GM18517 (cell line): ENCODE results near the gene PFDN6.
A peak's percentile ranks its signal among the peaks of the same experiment; 100 is the strongest.
"Not testable (repeated sequence)": the region's sequence is repeated elsewhere in the genome, so short reads cannot be mapped to it uniquely, and the experiment has no call there.

Experiments
- ATAC-seq: cut with Tn5 transposase; IDR thresholded peaks from one replicate; pipeline ENCODE4 v1.9.1; 2021; ENCODE audit warnings: mild to moderate bottlenecking, moderate library complexity; ENCODE audit not compliant: unreplicated experiment

Gene PFDN6

DNA sequence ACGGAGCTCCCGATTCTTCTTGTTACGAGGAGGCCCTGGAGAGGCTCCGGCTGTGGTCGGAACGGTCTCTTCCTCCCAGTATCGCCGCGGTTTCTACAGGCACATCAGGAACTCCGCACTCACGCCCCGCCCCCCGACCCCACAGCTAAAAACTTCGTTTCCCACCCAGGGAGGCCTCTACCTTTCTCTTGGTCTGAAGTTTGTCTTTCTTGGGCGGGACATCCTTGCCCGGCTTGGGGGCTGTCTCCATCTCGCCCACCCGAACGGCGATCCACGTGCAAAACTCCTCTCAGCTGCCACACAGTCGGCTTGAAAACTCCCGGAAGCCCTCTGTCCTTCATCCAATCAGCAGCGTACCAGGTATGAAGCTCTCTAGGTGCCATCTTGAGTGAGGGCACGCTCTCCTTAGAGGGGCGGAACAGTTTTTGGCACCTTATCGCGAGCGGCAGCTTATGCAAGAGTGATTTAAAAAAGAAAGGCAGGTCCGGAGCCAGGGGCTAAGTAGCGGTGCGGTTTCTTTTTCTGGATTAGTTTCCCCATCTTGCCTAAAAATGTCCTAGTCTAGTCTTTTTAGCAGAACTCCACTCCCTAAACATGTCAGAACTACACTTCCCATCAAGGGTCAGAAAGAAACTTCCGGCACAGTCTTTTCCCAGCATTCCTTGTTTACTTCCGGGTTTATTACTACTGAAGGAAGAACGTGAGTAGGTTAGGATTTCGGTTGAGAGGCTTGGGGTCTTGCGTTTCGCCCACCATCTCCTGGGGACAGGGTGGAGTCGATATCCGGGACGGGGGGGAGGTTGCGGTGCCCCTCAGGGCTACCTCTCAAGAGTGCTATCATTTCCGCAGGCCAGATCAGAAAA is at the start of gene PFDN6, which contains the start of gene WDR46:
Gene PFDN6, plus strand, starts transcription at position 681 of the 863 bp plus-strand sequence. CDS start 256 bp downstream, outside the sequence.
Gene WDR46, minus strand, starts transcription at position 319 of the 863 bp plus-strand sequence. Its CDS starts 69 bp downstream, at position 250.
- peak; percentile 68 for ATAC-seq

DNA sequence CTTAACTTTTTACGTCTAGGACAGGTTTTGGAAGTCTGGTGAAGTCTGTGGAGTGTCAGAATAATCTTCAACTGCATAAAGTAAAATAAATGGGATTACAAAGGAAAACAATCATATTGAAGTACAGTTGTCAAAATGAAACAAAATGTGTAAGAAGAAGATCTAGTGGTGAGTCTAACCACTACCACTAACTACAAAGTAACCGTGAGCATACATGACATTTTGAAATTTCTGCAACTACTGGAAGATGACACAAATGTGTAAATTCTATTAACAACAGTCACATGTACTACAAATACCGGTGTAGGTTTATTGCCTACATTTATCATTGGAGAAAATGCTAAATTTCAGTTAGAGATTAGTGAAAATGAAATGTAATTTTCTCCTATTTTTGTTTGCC is 47.4 kb upstream of the PFDN6 start:
- ATAC-seq, result no peak

DNA sequence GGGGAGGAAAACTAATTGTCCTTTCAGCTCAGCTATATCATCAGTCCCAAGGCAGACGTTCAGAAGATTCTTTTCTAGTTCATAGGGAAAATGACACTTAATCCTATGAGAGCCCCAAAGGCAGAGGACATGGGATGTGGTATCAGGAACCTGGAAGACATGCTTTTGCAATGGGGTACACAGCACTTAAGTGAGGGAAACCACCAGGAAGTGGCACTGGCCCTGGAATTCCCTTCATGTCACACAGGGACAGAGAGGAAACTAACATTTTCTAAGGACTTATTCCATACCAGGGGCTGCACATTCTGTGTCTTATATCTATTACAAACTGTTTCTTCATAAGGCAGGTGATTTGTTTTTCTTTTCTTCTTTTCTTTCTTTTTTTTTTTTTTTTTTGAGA is 45.9 kb upstream of the PFDN6 start:
- ATAC-seq, result no peak

DNA sequence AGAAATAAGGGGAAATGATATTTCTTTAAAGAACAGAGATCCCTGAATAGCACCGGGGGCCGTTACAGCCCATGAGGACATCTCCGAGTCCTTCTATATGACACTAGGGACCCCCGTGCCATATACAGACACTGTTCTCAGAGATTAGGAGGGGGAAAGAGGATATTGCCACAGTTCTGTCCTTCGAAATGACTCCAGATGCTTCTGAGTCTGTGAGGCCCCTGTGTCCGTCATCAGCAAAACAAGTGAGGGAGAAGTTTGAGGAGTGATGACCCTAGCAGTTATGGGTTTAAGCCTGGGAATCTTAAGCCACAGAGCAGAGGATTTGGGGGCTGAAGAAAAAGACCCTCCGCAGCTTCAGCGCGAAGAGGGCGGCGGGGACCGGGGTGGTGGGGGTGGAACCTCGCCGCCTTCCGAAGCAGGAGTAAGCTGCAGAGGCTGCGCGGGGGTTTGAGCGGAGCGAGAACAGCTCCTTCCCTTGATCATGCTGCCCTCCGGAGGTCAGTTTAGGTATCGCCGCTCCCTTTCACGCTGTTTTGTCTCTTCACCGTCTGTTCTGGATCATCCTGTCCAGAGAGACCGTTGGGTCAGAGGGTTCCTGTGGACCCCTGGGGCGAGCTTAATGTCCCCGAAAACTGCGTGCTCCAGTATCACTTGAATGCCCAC is 41.3 kb upstream of the PFDN6 start:
- ATAC-seq, result peak; percentile 41

DNA sequence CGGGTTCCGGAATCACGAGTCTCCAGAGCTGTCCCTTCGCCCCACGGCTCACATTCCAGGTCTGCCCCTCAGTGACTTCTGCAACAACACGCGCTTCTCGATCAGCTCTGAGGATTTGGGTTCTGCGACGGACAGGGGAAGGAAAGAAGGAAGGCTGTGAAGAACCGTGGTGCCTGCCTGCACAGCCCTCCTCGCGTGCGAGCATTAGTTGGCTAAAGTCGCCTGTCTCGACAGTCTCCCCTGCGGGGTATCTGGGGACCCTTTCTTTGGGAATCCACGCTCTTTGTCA is 40.8 kb upstream of the PFDN6 start:
- peak; percentile 4 for ATAC-seq

DNA sequence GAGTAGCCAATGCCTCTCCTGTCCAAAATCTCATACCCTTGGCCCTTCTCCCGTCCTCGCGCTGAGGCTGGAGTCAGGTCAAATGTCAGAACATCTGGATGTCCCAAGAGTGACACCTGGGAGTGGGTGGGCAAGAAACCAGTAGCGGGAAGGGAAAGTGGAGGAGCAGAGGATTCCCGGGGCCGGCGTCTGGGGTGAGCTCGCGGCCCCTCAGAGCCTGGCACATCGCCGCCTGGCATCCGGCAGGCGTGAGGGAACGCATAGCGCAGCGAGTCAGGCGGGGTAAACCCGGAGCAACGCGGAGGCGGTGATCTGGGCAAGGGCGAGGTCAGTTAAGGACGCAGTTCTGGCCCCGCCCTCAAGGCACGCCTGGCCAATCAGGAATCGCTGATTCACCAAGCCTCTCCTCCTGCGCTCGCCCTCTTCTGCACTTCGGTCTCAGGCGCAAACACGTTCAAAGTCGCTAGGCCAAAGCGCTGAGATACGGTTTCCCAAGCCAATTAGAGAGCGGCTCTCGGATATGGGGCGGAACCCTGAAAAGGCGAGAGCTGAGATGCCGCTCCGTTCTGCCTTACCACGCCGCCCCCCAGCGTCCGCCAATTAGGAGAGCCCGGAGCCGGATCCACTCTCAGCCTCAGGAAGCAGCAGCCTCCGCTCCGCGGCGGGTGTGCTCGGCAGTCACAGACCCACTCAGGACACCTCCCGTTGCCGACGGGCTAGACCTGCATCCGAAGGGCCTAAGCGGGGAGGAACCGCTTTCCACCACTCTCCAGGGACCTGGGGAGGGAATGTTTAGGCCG is 40.3 kb upstream of the PFDN6 start:
- peak; percentile 87 for ATAC-seq

DNA sequence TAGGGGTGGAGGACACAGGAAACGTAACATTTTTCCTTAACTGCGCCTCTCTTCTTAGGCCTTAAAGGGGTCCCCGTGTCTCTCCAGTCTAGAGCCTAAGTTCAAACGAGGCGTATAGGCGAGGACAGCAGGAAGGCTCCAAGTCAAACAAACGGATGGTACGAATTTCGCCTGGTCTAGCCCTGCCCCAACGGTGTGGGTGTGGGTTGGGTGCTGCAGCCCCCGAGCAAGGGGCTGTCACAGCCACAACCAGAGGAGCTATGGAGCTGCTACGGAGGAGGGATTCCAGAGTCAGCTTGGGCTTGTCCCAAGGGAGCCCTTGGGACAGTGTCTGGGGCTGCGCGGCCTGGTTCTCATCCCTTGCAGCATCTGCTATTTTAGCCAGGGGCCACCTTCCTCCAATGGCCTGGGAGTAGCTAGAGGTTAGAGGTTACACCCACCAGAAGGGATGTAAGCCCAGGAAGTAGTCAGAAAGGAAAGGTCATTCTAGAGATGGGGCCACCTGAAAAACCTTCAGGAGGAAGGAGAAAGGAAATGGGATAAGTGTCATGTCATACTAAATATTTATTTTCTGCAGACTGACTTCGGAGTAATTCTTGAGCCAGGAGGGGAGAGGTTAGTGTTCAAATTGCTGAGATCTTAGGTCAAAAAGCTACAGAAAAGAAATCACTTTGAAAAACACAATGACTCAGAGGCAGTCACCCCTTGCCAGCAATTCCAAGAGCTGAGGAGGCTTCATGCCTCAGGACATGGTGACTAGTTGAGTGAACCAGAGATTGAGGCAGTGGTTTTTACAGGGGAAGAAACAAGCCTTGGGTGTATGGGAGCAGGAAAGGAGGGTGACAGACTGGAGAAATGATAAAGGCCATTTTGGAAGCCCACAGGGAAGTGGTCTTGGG is 39.4 kb upstream of the PFDN6 start:
- no peak for ATAC-seq

DNA sequence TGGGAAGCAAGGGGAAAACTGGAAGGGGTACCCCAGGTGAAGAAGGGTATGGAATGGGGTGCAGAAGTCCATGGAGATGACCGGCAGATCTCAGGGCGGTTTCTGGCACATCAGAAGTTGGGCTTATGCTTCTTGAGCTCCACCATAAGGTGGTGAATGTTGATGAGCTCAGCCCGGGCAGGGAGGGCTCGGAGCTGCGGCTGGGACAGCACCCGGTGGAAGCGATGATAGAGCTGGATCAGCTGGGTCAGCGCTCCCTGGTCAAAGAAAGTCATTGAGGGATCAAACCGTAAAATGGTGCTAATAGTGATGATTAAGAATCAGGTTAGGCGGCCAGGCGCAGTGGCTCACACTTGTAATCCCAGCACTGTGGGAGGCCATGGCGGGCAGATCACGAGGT is 38.7 kb upstream of the PFDN6 start:
- ATAC-seq, result no peak

DNA sequence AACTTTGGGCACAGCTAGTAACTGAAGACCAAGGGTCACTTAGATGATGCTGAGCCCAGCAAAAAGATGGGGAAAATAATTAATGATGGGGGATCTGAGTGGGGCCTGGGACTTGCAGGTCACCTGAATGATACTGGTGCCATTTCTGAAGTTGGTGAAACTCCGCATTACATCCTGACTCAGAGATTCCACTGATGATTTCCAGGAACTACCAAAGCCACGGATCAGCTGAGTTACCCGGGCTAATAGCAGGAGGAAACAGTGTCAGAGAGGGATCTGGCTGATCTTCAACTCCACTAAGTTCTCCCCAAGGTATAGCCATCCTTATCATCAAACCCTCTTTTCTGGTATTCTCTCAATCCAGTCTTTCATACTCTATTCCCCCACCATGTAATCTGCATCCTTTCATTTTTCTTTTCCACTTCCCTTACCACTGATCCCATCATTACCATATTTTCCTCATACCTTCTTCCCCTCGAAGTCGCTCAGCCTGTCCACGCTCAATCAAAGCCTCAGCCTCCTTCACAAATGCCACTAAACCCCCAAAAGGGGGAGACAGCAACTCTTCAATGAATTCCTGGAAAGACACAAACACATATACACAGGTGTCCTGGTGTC is 37.9 kb upstream of the PFDN6 start:
- no peak for ATAC-seq

DNA sequence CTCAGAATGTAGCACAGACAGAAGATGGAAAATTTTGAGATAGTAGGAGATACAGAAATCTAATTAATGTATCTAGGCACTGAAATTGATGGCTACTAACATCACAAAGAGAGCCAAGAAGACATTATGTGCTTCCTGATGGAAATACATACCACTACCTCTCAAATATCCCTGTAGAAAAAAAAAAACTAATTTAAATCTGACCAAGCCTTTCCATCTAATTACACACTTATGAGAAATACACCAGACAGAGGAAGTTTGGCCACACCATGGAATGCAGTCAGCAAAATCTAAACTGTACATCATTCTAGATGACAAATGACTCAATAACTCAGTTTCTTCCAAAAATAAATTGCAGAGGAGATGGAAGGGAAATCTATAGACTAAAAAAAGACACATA is 36.6 kb upstream of the PFDN6 start:
- no peak for ATAC-seq

DNA sequence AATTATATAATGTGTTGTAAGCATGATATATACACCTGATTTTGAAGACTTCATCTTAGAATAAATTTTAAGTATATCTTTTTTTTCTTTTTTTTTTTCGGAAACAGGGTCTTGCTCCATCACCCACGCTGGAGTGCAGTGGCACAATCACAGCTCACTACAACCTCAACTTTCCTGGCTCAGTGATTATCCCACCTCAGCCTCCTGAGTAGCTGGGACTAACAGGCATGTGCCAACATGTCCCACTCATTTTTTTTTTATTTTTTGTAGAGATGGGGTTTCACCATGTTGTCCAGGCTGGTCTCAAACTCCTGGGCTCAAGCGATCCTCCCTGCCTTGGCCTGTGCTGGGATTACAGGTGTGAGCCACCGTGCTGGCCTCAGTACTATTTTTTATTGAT is 34.8 kb upstream of the PFDN6 start:
- no peak for ATAC-seq

DNA sequence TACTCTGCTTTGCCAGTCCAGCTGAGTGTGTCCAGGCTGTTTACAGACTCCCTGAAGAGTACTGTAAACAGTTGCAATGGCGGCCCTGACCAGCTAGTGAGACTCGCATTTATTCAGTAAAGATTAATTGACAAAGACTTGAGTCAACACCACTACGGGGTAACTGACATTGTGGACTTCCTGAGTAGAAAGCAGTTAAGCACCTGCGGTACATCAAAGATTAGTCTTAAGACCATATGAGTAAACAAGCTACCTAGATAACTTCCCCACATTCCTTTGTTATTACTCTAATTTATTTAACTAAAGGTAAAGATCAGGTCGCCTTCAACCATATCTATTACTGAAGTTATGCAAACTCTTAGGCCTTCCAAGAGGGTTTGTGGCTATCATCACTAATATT is 30.4 kb upstream of the PFDN6 start:
- no peak for ATAC-seq

DNA sequence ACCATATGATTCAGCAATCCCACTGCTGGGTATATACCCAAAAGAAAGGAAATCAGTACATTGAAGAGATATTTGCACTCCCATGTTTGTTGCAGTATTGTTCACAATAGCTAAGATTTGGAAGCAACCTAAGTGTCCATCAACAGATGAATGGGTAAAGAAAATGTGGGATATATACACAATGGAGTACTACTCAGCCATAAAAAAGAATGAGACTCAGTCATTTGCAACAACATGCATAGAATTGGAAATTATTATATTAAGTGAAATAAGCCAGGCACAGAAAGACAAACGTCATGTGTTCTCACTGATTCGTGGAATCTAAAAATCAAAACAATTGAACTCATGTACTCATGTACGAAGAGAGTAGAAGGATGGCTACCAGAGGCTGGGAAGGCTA is 26.9 kb upstream of the PFDN6 start:
- not testable (repeated sequence) for ATAC-seq

DNA sequence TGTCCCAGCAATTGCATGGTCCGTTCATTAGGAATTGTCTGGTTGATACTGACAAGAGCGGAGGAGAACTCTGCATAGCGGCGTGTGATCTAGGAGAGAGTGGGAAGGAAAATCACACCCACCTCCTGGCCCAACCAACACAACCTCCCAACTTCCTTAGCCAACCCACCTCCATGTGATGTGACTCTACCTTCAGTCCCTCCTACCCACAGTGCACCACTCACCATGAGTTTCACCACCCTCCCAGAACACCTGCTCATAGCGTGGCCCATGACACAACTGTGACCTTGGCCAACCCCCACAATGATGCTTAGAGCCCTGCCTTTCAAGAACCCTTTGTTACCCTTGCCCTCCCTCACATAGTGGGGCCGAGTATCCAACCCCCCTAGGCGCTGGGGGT is 25.4 kb upstream of the PFDN6 start:
- no peak for ATAC-seq

DNA sequence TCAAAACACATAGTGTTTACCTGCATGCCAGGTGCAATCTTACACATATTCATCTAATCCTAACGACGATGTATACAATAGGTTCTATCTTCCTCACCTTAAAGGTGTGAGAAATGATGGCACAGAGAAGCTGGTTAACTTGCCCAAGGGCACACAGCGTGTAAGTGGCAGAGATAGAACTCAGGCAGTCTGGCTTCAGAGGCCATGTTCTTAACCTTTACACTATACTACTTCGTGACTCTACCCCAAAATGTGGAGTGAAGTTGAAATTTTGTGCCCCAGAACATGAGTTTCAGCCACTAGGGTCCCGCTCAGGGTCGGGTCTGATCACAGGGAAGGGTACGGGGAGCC is 18.3 kb upstream of the PFDN6 start:
- ATAC-seq, result peak; percentile 21

DNA sequence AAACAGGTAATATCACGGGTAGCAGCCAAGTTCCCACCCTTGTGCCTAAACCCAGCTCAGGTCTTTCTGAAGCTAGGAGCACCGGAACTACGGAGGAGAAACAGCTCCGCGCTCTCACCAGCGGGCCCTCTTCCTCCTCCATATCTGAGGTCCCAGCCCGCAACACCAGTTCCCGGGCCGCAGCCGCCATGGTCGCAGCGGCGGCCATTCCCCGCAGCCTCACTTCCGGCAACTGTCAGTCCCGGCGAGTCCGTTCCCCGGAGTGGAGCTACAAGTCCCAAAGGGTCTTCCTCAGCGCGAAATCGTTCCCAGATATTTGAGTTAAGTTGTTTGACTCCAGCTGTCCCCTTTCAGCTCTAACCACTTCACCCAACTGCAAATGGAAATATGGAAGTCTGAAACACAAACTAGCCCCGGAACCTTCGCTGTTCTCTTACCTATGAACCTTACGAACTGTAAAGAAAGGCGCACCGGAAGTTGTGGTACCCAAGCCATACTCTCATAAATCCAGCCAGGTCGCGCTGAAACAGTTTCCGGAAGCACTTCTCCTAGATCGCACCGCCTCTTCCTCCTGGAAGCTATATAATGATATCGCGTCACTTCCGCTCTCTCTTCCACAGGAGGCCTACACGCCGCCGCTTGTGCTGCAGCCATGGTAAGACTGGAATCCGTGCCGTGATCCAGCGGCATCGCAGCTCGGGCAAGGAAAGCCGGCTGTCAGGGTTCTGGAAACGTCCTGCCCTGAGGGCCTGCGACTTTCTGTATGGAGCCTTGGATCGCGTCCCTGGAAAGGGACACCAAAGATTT is 17.7 kb upstream of the PFDN6 start, which contains the start of the genes RPS18 and VPS52:
Gene RPS18, plus strand, starts transcription at position 608 of the 807 bp plus-strand sequence. Its CDS starts 45 bp downstream, at position 653.
Gene VPS52, minus strand, starts transcription at position 409 of the 807 bp plus-strand sequence. Its CDS starts 201 bp downstream, at position 208.
- ATAC-seq, result peak; percentile 79

DNA sequence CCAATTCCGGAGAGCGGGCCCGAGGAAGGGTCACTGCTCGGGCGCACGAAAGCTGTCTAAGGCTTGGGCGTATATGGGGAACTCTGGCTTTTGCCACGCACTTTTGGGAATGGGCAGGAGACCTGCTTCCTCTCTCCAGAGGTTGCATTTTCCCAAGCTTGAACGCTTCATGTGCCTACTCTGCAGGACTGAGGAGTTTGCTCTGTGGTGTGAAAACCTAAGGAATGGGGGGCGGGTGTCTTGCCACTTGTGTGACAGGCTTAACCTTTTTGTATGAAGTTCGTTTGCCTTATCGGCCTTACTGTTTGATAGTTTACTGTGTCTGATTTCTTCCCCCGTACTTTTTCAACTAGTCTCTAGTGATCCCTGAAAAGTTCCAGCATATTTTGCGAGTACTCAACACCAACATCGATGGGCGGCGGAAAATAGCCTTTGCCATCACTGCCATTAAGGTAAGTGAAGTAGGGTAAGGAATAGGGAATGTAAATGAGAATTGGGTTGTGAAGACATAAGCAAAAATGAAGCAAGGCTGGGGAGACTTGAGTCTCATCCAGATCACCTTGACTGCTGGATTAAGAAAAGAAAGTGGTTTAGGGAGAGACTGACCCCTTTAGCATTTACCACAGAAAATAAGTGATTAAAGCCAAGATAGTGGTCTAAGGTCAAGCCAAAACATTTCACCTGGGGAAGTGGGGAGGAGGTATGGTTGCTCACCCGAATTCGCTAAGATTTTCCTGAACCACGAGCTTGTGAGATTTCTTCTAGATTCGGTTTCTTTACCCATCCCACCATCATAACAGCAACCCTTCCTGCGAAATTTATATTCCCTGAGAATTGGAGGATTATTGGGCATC is 16.9 kb upstream of the PFDN6 start:
- peak; percentile 9 for ATAC-seq
